ENCODE measurements around the gene WNT3.

Gene WNT3

DNA sequence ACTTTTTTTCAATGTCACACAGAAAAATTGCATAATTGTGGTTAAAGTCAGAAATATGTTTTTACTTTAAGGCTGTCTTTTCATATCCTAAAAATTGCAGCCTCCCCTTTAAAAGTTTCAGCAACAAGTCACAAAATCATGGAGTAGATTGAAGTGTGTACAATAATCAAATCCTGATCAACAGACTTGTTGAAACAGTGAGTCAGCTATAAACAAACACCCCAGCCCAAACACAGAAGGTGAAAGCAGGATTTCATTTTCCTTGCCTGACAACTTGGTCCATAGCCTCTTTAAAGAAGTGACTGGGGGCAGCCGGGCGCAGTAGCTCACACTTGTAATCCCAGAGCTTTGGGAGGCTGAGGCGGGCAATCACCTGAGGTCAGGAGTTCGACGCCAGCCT lies 59.9 kb downstream of the WNT3 start:
- TF ChIP-seq, protein P1, sequence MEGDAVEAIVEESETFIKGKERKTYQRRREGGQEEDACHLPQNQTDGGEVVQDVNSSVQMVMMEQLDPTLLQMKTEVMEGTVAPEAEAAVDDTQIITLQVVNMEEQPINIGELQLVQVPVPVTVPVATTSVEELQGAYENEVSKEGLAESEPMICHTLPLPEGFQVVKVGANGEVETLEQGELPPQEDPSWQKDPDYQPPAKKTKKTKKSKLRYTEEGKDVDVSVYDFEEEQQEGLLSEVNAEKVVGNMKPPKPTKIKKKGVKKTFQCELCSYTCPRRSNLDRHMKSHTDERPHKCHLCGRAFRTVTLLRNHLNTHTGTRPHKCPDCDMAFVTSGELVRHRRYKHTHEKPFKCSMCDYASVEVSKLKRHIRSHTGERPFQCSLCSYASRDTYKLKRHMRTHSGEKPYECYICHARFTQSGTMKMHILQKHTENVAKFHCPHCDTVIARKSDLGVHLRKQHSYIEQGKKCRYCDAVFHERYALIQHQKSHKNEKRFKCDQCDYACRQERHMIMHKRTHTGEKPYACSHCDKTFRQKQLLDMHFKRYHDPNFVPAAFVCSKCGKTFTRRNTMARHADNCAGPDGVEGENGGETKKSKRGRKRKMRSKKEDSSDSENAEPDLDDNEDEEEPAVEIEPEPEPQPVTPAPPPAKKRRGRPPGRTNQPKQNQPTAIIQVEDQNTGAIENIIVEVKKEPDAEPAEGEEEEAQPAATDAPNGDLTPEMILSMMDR (conservative IDR thresholded peaks at IDR 0.05), result no peak
- H3K27ac ChIP-seq, result peak overlapping the region; percentile 29

DNA sequence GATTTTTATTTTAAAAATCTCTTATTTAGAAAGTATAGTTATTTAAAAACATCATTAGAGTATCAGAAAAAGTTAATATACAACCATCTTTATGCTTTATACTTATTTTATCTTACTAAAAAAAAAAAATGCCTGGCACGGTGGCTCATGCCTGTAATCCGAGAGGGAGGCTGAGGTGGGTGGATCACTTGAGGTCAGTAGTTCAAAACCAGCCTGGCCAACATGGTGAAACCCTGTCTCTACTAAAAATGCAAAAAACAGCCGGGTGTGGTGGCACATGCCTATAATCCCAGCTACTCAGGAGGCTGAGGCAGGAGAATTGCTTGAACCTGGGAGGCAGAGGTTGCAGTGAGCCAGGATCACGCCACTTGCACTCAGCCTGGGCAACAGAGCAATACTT lies 60.9 kb downstream of the WNT3 start:
- peak overlapping the region; percentile 29; the same call in 1 of the 2 replicates for H3K27ac ChIP-seq

DNA sequence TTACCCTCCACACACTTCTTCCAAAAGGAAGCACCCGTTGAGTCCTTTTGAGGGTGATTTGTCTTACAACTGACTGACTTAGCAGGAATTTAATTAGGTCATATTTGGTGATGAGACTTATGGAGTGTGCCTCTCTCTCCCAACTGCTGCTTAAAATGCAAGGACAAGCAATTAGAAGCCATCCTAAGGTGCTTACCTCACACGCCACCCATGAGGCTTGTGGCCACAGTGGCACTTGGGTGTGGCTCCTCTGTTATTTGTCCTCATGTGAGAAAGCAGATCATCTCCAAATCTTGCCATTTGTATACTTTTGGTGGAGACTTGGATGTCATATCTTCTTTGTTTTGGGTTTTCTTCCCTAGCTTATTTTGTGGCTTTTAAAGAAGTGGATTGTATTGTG lies 61.6 kb downstream of the WNT3 start:
- TF ChIP-seq, protein P1 (conservative IDR thresholded peaks at IDR 0.05), result no peak
- H3K27ac ChIP-seq, result no peak overlapping the region

DNA sequence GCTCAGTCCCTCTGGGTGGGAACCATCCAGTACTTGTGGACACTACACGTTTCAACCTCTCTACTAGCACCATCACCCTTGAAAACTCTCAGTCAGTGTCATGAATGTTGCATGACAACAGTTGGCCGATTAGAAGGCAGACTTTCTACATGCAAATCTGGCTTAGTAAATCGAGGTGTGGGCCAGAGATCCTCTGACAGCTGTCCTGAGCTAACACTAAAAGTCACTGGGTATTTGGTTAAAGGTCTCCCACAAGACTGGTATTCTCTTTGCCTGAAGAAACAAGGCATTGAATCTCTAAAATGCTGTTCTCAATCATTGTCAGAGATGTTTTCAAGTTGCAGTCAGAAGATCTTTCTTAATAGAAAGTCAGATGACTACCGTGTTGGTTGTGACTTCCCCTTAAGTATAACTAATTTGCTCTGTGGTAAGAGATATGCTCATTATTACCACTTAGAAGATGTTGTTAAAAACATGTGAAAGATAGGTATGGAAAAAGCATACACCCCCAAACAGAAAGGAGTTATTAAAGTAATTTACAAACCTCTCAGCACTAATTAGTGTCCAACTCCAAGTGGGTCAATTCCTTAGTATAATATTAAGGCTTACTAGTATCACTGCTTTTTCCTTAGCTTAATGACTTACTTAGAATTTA lies 62.3 kb downstream of the WNT3 start:
- TF ChIP-seq, protein P1 (conservative IDR thresholded peaks at IDR 0.05), result no peak
- no peak overlapping the region for H3K27ac ChIP-seq

DNA sequence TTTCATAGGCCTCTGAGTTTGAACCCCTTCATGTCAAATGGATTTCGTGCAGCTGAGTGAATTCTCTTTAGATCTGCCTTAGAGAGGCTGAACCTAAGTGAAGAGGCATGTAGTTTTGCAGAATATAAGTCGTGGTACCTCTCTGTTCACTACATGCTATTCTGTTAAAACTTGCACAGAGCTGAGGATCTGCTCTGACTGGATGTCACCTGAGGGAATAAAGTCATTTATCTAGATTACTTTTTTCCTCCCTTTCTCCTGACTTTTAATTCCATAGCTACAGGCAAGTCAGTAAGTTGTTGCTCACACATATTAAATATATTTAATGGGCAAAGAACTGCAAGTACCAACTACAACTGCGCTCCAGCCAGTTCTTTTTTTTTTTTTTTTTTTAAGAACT lies 64.7 kb downstream of the WNT3 start:
- H3K27ac ChIP-seq, result no peak overlapping the region
- TF ChIP-seq, protein P1 (conservative IDR thresholded peaks at IDR 0.05), result no peak

DNA sequence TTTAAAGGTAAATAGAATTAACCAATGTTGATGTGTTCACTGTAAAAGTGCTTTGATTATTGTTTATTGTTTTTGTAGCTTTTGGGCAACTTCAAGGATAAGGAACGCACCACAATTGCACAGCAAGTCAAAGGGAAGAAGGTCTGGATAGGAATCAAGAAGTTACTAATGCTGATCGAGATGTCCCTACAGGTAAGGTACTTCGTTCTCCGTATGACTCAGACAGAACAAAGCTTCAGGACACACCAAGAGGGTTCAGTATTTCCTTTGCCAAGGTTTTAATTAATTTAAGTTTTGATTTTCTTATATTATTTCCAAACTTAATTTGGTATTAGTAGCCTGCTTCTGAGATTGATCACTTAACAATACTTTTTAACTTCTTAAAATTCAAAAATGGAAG lies 67.1 kb downstream of the WNT3 start:
- TF ChIP-seq, protein P1 (conservative IDR thresholded peaks at IDR 0.05), result no peak

DNA sequence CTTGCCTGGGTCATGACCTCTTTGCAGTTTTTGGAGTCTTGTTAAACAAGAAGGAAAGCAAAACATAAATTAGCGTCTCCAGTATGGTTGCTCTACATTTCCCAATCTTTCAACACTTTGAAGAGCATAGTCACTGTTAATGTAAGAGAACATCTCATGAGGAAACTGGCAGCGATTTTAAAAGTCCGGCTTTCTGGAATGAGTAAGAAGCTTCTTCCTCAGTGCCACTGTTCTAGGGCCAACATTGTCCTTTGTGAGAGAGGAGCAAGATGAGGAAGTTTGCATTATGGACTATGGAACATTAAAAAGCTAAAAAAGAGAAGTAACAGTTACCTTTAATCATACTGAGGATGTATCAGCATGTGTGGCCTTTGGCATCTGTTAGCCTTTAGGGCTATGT lies 73.1 kb downstream of the WNT3 start:
- TF ChIP-seq, protein P1 (conservative IDR thresholded peaks at IDR 0.05), result no peak
- no peak overlapping the region for H3K27ac ChIP-seq

More for the DNA sequence above, 67.1 kb downstream of the WNT3 start:
- no peak overlapping the region for H3K27ac ChIP-seq

DNA sequence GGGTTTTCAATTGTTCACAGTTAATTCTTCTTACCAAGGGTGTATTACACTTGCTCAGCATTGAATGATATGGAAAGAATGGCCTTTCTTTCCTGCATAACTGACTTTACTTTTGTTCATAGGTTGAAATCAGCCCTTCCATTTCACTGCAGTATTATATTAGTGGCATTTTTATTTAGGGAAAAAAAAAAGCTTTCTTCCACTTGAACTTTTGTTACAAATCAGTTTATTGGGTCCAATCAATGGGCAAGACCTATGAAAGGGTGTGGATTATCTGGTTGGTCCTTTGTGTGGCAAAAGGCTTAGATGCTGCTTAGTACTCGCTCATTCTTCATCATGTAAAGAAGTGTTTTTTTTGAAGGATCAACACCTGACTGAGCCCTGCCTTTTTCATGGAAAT lies 74.1 kb downstream of the WNT3 start:
- no peak overlapping the region for H3K27ac ChIP-seq
- TF ChIP-seq, protein P1 (conservative IDR thresholded peaks at IDR 0.05), result no peak
